ENCODE data around the gene C14orf180.

The C14orf180 gene

DNA sequence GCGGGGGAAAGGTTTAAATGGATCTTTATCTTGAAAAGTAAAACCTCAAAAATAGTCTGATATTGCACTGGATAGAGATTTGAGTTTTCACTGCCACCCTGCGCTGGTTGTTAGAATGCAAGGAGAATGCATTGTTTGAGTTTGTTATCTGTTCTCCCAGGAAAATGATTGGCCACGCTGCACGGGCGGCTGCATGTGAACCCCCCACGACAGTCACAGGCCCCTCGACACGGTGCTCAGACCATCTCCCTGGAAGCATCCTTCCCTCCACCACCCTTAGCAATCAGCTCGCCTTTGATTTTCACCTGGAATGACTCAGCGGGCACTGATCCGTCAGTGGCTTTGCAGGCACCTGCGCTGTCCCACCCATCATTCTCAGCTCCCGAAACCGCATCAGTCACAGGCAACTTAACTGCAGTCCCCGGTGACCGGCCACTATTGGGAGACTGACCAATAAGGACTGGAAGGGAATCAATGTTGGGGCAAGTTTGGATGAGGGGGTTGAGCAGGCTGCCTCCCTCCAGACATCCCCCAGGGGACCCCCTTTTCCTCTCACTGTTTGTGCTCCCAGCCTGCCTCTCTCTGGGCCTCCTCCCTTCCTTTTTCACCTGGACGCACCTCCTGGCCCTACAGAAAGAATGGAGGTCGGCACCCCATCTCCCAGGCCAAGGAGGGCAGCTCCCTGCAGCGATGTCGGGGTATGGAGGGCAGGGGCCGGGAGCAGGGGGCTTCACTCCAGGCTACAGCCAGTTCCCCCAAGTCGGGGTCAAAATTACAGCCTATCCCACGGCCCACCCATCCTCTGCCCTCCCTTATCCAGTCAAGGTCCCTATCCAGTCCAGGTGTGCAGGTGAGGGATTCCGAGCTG, 28.5 kb upstream of the C14orf180 start:
- no peak for DNase-seq

DNA sequence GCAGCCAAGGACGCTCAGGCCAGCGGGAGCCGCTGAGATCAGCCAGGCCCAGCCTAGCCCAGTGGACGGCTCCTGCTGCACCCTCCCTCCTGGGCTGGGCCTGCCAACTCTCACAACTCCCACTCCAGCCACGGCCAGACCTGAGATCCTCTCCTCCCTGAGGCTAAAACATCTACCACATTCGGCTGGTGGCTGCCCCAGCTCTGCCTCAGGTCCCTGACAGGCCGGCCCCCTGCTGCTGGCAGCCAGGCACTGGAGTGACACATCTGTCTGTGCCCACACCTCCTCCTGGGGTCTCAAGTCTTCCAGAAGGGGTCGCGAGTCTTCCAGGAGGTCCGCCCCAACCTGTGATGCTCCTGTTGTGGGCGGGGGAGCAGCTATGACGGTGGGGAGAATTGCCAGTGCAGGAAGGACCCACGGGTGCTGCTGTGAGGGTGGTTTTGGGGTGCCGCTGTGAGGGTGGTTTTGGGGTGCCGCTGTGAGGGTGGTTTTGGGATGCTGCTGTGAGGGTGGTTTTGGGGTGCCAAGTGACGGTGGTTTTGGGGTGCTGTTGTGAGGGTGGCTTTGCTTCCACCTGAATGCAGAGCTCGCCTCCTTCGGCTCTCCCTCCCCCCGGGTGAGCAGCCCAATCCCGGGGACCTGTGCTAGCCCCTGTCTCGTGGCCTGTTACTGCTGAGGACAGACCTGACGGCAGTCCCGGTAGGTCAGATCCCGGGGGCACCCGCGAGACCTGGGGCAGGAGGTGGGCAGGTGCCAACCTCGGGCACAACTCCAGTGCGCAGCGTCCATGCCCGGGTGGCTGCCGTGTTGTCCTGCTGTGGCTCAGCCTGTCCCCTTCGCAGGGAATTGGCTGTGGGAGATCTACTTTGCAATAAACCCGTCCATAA, 27.5 kb upstream of the C14orf180 start:
- DNase-seq = no peak

GRCh38 chr14:104552738-104553125, 26.8 kb upstream of the C14orf180 start:
- no peak for DNase-seq

GRCh38 chr14:104553166-104554087, 26.1 kb upstream of the C14orf180 start:
- no peak for DNase-seq

- DNase-seq = no peak
Measured at GRCh38 chr14:104554088-104554607, 25.4 kb upstream of the C14orf180 start.

- no peak for DNase-seq
Measured at GRCh38 chr14:104554608-104555429, 24.7 kb upstream of the C14orf180 start.

DNA sequence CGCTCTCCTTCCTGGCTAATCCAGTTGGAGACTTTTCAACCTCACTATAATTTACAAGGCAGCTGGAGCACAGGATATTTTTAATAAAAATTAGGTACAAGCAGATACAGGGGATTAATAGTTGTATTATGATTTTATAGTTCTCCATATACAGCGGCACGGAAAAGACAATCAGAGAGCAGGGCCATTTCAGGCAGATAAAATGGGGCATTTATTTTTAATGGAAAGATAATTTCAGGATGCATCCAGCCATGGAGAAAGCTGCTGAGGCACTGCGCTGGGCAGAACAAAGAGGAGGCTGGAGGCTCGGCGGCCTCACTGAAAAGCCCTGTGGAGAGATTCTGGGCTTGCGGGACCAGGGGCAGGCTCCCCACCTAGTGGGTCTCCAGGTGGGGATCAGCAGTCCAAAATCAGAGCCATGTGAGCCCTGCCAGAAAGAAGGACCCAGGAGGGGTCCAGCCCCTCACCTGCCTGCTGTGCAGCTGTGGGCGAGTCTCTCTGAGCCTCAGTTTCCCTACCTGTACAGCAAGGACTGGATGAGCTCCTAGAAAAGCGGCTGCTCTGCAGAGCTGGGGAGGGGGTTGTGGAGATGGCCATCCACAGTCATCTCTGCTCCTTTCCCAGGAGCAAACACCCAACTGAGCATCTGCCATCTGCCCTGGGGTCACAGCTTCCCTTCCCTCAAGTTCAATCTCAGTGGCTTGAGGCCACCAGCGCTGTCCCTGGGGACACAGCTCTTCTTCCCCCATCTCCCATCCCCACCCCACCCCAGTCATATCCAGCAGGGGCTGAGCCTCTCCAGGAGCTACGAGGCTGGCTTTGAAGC, 23.9 kb upstream of the C14orf180 start:
- DNase-seq = no peak

DNA sequence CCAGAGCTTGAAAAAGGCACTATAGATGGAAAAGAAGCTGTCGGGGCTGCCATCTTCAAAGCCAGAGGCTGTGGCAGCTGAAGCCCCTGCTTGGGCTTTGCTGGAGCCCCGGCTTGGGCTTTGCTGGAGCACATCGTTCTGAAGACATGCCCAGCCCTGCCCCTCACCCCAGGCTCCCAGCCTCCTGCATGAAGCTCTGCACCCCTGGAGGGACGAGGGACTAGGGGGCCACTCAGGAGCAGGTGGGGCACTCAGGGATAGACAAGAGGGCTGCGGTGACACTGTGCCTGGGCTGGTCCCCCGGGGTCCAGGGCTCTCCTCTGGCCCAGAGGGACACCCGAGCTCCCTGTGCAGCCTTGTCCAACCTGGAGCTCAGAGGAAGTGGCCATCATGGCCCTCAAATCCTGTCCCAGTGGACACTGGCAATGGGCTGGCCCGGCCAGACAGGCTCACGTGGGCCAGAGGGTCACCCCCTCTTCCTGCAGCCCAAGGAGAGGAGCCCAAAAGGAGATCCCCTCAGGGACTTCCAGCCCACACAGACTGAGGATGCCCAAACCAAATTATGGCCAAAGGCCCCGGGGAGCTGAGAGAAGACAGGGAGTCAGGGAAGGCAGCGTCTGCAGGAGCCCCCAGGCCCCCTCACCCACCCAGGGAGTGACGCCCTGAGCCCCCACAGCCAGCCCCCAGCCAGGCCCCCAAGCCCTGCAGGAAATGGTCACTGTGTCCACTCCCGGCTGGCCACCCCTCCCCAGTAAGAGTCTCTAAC, 23.1 kb upstream of the C14orf180 start:
- no peak for DNase-seq

DNA sequence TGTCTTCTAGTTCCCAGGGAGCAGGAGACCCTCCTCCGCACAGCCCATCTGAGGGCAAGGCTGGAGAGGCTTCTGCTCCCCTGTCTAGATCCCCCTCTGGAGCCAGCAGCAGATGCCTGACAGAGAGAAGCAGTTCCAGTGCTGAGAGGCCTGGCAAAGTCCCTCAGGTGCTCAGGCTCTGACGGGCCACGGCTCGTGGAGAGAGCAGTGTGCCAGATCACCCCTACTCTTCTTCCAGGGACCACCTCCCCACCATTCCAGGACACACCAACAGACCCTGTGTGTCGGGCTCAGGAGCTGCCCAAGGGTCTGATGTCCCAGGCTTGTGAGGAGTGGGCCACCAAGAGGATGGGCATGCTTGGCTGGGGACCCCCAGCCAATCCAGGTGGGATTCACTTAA, 22.5 kb upstream of the C14orf180 start:
- DNase-seq = no peak

GRCh38 chr14:104557766-104558165, 21.8 kb upstream of the C14orf180 start:
- no peak for DNase-seq

DNA sequence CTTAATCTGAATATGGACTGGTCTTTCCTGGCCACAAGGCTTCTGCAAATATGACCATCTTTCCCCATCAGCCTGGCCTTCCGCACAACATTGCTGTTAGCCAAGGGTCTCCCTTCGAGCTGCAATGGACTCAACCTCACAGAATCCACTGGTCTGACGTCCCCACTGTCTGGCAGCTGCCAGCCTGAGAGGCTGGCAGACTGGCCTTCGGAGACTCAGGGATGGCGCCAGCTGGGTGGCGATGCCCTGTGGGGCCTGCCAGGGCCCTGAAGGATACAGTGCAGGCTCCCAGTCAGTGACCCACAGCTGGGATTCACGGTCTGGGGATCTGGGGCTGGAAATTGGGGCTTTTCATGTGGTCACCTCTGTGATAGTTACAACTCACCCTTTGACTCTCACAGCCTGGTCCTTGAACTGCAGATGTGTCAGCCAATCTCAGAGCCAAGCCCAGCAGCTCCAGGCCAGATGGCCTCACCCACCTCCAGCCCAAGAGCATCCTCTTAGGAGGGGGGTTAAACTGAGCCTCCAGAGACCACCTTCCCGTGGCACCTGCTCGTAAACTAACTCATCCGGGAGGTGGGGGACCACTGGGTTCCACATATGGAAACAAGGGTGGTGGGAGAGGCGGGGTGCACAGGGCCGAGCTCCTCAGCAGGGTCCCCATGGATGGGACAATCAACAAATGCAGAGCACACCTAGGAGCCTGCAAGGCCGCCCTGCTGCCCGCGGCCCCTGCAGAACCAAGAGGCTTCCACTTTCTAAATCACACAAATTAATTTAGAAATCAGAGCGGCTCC, 21.1 kb upstream of the C14orf180 start:
- DNase-seq = no peak

GRCh38 chr14:104559028-104559803, 20.3 kb upstream of the C14orf180 start:
- DNase-seq = no peak

DNA sequence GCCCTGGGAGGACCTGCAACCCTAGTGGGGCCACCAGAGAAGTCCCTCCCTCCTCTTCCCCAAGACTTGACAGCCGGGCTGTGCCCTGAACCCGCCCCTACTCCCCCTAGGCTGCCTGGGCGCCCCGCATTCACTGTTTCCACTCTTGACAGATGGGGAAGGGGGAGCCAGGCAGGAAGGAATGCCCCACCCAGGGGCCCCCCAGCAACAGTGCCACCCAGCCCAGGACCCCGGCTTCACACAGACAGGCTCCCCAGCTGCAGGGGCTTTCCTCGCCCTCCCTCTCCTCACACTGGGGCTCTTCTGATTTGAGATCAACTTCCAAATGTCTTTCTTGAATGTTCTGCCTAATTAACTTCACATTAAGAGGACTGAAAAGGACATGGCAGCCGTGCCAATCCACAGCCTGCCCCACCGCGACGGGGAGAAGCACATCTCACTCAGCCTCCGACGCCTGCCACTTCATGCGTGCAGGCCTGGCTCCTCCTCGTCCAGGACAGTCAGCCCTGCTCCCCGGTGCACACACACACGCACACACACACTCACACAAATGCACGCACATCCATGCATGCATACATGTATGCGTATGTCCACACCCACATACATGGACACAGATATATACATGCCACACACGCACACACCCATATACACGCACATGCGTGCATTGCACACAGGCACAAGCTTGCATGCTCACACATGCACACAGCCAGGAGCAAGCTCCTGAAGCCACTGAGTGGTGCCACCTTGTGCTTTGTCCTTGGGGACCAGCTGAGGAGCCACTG, 19.6 kb upstream of the C14orf180 start:
- no peak for DNase-seq

DNA sequence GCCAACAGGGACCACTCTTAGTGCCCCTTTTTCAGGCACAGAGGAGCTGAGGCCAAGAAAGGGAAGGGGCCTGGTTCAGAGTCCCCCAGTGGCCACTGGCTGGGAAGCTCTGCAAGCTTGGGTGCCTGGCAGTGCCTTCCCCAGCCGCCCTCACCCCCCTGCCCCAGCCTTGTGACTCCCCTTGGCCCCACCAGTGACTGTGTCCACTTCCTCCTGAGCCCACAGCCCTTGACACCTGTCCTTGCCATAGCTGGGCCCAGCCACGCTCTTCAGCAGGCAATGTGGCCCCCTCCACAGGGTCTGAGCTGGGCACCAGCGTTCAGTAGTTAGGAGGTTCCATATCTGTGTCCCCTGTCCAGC, 19.0 kb upstream of the C14orf180 start:
- DNase-seq = no peak

DNA sequence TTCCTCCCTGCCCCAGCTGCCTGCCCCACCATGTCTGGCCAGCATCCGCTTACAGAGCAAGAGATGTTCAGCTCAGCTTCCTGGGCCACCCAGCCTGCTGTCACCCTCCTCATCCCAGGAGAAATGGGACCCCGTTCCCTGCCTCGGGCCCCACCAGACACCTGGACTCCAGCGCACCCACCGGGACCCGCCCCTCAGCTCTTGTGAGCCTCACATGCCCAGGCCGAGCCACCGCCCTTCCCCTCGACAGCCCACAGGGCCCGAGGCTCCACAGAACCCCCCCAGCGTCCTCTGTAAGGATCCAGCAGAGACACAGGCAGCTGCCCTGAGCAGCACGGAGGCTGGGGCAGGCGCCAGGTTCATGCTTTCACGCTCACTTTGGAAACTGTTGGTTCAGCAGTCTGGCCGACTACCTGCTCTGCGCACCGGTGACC, 18.4 kb upstream of the C14orf180 start:
- no peak for DNase-seq

DNA sequence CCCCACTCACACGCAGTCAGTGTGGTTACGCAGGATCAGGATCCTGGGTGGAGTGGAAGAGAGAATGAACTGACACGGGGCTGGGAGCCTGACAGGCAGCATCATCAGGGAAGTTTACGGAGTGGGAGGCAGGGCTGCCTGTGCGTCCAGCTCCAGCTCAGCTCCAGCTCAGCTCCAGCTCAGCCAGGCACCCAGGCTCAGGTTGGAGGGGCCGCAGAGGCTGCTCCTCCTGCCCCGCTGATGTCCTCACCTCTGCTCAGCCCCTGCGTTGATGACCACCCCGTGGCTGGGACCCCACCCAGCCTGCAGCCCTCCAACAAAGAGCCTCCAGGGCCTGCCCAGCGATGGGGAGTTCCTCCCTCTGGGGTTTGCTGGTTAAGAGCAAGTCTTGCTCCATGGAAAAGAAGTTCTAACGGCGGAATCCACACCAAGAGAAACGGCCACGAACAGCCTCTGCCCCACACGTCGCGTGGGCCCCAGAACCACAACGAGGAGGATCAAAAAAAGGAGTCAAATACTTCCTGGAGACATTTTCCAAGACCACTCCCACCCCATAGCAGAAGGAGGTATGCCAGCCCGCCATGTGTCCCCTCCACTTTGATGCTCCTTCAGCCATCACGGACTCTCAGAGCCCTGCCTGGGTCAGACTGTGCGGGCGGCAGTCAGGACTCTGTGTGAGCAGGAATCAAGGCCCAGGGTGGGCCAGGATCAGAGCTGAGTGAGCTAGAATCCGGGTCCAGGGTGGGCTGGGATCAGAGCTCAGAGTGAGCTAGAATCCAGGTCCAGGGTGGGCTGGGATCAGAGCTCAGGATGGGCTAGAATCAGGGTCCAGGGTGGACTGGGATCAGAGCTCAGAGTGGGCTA, 17.7 kb upstream of the C14orf180 start:
- DNase-seq = no peak

Measured in NCI-H2081 (cell line).